Dermis blood vessel endothelial cell (primary cell): Measurements from ENCODE around the gene ADPRHL1. TPM values are rescaled to one million over a fixed set of nuclear protein-coding genes. Genes with fewer than 3 reads are reported as not detected.

ENCODE experiments used
- DNase-seq: peaks from one replicate; pipeline ENCODE4 v3.0.0; 2010
- total RNA-seq: library from RNA; depleted of rRNA; stranded (reverse); fragments of >200 nt; gene quantifications from 2 replicates; pipeline ENCODE4 v1.2.3, GENCODE V29; 2014

The ADPRHL1 gene
- total RNA-seq, 1 donor from 2014 or later, result 1.0 TPM

DNA sequence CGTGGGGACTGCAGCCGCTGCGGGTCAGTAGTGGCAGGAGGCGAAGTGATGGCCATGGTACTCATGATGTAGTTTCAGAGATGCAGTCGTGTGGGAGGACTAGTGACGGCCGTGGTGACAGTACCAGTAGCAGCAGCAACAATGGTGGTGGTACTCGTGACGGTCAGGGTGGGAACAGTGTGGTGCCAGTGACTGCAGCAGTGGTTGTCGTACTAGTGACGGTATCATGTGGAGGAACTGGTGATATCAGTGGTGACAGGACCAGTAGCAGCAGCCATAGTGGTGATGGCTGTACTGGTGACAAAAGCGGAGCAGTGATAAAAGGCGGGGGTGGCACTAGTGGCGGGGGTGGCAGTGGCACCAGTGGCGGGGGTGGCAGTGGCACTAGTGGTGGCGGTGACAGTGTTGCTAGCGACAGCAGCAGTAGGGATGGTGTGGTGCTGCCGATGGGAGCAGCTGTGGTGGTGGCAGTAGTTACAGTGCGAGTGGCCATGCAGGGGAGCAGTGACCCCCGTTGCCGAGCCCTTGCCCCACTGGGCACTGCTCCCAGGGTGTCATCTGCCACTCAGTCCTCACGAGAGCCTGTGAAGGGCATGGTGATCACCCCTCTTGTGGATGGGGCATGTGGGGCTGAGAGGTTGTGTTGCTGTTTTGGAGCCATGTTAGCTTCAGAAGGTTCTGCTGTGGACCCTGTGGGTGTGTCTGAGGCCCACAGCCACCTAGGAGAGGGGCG is 22.7 kb downstream of the ADPRHL1 start:
- no peak for DNase-seq

GRCh38 chr13:113429608-113429985 is 23.7 kb downstream of the ADPRHL1 start:
- no peak for DNase-seq

DNA sequence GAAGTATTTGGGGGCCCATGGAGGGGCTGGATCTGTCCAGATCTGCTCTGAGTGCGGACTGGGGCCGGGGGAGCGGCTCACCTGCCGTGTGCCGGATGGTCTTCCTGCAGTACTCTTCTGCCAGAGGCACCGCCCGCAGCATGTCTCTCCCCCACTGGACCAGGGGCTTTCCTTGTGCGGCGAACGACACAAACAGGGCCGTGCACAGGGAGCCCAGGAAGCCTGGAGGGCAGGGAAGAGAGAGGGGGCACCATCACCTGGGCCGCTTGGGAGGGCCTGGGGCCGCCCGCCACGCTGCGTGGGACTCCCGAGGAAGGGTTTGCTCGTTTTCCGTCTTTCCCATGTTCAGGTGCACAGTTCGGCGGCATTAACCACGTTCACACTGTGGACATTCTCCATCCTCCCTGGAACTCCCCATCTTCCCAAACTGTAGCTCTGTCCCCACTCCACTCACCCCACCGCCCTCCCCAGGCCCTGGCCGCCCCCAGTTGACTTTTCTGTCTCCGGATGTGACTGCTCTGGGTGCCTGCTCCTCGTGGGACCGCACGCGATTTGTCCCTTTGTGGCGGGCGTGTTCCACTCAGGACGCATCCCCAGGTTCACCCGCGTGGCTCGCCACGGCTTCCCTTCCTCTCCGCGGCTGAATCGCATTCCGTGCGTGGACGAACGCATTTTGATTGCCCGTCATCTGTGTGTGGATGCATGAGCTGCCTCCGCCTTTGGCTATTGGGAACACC is 24.2 kb downstream of the ADPRHL1 start:
- no peak for DNase-seq

- no peak for DNase-seq
These were observed 24.8 kb downstream of the ADPRHL1 start for GRCh38 chr13:113428469-113428865.

- no peak for DNase-seq
These were observed 25.5 kb downstream of the ADPRHL1 start for GRCh38 chr13:113427562-113428468.

GRCh38 chr13:113426591-113426986 is 26.7 kb downstream of the ADPRHL1 start:
- no peak for DNase-seq

GRCh38 chr13:113425941-113426590 is 27.2 kb downstream of the ADPRHL1 start:
- no peak for DNase-seq

DNA sequence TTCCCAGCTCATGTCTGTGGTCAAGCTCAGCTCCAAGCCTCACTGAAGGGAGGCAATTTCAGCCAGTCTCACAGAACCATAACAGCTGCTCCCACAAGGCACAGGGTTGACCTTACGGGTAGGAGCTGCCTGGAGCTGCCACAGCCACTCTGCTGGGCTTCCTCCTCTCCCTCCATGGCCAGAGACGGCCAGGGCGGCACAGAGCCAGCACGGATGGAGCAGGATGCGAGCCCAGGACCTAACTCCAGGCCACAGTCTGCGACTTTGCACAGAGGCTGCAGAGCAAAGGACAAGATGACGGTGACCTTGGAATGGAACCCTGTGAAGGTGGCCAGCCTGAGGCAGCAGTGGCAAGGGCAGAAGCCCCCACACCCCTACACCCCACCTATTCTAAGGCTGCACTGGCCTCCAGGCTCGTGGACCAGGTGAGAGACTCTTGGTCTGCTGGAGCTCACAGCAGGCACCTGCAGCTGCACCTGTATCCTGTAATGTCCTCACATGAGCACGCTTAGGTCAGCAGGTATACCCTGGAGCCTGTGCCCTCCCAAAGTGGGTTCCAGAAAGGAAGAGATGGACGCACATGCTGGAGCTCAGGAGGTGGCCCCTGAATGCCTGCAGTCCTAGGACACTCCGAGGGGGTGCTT is 29.6 kb downstream of the ADPRHL1 start:
- no peak for DNase-seq

- DNase-seq, result no peak
These were observed 30.3 kb downstream of the ADPRHL1 start for GRCh38 chr13:113422807-113423519.

DNA sequence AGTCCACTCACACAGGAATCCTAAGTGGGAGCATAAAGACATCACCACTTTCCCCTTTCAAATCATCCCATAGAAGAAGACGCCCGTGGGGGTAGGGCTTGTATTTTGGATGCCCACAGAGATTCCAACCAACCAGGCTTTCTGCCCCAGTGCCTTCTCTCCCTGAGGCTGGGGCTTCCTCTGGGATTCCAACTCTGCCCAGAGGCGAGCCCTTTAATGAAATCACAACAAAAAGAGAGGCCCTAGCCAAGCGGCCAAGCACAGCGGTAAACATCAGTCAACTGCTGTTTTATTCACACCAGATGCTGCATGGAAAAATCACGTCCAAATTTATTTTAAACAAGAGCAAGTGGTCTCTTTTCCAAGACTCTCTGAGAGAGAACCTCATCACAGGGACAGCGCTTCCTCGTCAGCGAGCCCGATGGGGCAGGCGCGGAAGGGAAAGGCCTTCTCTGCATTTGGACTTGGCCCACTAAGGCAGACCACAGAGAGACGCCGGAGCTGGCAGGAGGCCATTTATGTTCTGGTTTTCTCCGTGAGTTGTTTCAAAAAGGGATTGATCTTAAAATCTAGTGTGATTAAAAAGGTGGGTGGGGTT is 31.5 kb downstream of the ADPRHL1 start:
- no peak for DNase-seq

DNA sequence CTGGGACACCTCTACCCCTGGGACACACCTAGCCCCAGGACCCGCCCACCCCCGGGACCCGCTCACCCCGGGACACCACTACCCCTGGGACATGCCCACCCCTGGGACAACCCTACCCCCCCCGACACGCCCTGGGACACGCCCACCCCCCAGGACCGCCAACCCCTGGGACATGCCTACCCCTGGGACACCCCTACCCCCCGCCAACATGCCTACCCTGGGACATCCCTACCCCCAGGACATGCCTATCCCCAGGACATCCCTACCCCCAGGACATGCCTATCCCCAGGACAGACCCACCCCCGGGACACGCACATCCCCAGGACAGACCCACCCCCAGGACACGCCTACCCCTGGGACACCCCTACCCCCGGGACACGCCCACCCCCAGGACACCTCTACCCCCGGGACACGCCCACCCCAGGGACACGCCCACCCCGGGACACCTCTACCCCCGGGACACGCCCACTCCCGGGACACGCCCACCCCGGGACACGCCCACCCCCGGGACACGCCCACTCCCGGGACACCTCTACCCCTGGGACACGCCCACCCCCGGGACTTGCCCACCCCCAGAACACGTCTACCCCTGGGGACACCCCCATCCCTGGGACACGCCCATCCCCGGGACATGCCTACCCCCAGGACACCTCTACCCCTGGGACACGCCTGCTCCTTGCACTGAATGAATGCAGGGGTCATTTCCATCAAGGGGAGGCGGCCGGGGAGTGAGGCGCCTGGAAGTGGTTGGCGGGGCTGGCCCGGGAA is 32.3 kb downstream of the ADPRHL1 start:
- DNase-seq, result no peak

GRCh38 chr13:113420232-113420631 is 33.1 kb downstream of the ADPRHL1 start:
- DNase-seq, result no peak

DNA sequence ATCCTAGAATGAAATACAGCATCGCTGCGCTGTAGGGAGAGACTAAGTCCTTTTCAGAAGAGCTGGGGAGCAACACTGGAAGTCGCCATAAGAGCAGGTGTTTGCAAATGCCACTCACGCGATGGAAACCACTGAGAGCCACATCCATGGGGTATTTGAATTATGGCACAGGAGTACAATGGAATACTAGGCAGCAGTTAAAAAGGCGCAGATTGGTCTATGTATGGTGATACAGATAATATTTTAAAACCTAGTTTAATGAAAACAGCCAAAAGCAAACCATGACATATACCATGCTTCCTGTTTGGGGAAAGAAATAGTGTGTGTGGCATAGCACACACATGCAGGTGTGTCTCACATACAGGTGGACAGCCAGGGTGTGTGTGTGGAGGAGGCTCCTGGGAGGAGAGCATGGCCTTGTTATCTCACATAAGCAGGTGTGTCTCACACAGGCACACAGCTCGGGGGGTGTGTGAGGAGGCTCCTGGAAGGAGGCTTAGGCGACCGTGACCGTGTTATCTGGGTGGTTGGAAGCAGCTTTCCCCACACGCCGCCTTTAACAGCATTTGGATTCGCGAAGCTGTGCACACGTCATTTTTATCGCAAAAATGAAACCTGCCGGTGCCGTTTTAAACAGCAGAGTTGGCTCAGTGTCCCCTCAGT is 33.6 kb downstream of the ADPRHL1 start:
- DNase-seq, result no peak

DNA sequence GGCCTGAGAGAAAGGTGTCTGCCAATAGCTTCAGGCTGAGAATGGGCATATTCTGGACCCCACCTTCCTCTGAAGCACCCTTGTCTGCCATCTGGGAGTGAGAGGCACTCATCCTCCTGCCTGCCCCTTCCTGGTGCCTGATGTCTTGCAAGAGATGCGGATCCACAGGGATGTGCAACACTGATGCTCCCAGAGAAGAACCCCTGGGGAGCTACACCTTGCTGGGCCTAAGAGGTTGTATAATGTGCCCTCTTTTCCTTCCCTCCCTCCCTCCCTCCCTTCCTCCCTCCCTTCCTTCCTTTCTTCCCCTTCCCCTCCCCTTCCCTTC is 34.6 kb downstream of the ADPRHL1 start:
- no peak for DNase-seq

DNA sequence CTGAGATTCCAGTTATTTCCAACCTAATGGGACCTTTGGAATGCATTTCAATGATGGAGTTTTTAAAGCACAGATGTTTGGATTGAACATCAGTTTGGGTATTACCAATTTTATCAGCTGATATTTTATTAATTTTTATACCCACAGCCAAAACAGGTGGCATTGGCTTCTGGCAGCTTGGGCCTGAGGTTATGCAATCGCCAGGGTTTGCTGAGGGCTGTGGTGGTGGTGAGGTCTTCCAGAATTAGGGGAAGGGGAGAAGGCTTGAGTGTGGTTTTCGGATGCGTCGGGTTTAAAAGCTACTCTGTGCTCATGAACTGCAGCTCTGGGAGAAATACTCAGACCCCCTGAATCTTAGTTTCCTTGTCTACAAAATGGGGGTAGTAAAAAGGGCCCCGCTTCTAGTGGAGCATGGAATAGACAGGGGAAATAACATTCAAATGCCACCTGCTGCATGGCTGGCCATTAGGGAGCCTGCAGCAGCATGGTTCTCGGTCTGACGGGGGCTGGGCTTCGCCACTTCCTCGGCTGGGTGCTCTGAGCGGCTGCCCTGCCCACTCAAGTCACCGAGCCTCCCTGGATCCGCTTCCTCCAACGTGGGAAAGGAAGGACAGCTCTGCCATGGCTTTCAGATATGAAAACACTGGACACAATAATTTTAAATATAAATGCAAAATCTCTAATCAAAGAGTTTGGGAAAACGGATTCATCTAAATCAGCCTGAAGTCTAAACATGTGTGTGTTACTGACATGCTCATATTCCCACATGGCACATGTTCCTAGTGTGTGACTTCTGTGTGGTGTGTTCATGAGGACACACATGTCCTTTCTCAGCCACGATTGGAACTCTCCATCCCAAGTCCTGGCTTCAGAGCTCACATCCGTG is 35.2 kb downstream of the ADPRHL1 start:
- no peak for DNase-seq

- DNase-seq, result no peak
These were observed 36.1 kb downstream of the ADPRHL1 start for GRCh38 chr13:113417008-113417751.

DNA sequence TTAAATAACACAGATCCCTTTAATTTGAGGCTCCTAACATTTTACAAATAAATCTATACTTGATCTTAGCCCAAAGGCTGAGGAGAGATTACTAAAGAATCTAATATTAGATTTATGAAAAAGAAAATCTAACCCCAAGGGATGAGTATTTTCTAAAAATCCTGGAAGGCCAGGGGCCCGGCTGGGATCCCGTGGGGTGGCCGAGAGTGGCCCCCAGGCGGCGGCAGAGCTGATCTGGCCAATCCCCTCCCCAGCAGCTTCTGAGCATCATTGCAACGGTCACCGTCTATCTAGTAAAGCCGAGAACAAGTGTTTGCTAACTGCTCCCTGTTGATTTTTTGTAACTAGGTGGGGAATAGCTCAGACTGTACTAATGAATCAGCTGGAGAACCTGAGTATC is 37.5 kb downstream of the ADPRHL1 start:
- no peak for DNase-seq

DNA sequence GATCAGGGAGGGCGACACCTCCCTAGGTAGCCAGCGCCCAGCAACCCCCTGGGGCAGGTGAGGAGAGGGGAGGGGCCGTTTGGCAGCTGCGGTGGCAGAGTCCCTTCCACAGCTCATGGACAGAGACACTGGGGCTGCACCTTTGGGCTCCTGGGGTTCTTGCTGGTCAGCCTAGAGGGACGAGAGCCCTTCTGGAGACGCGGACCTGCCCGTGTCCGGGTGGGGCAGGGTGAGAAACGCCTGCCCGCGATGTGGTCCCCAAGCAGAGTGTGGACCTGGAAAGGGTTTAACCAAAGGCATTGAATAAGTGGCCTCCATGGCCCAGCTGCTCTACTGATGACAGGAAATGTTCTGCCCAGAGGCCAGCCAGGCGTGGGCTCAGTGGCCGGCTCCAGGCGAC is 38.3 kb downstream of the ADPRHL1 start:
- DNase-seq, result no peak
